Muscle layer of duodenum (tissue), 2 donors: ENCODE data around the gene NR1H4.

Experiments
- H3K27ac ChIP-seq: one replicate; pipeline ENCODE4 v1.7.0; 2013; ENCODE audit warnings: mild to moderate bottlenecking, low read length
- H3K27me3 ChIP-seq: one replicate; pipeline ENCODE4 v1.7.0; 2013; ENCODE audit warnings: low read depth, mild to moderate bottlenecking, control low read depth, low read length
- H3K36me3 ChIP-seq, 2 donors: one replicate each; pipeline ENCODE4 v1.7.0; 2013; ENCODE audit warnings: low read length in 2 of 2, control low read depth in 1 of 2, mild to moderate bottlenecking in 1 of 2; ENCODE audit not compliant: insufficient read depth in 2 of 2, control insufficient read depth in 1 of 2
- H3K4me1 ChIP-seq, 2 donors: one replicate each; pipeline ENCODE4 v1.7.0; 2013; ENCODE audit warnings: low read length in 2 of 2, mild to moderate bottlenecking in 2 of 2, control low read depth in 1 of 2, moderate library complexity in 1 of 2; ENCODE audit not compliant: insufficient read depth in 2 of 2, control insufficient read depth in 1 of 2
- H3K4me3 ChIP-seq, 2 donors: one replicate each; pipeline ENCODE4 v1.7.0; 2013; ENCODE audit warnings: low read length in 2 of 2, low read depth in 1 of 2, mild to moderate bottlenecking in 1 of 2
- H3K9me3 ChIP-seq, 2 donors: one replicate each; pipeline ENCODE4 v1.7.0; 2013; ENCODE audit warnings: low read length in 2 of 2, control low read depth in 1 of 2, mild to moderate bottlenecking in 1 of 2; ENCODE audit not compliant: control insufficient read depth in 1 of 2
- donor health status: healthy.

Gene NR1H4

GRCh38 chr12:100608776-100609175 is 135.1 kb downstream of the NR1H4 start:
- no peak overlapping the region for H3K27ac ChIP-seq

GRCh38 chr12:100610666-100611430 is 137.2 kb downstream of the NR1H4 start:
- H3K9me3 ChIP-seq: no peaks in the 10 kb centered on the region
- H3K4me3 ChIP-seq: no peak overlapping the region
- H3K27ac ChIP-seq: no peak overlapping the region
- H3K36me3 ChIP-seq: no peaks in the 10 kb centered on the region
- H3K4me1 ChIP-seq: peaks cover 0 to 4% of the 10 kb centered on the region in 2 donors
- no peaks in the 10 kb centered on the region for H3K27me3 ChIP-seq

More at GRCh38 chr12:100608776-100609175, 135.1 kb downstream of the NR1H4 start:
- no peaks in the 10 kb centered on the region for H3K9me3 ChIP-seq
- no peaks in the 10 kb centered on the region for H3K27me3 ChIP-seq
- H3K4me3 ChIP-seq: no peak overlapping the region
- H3K4me1 ChIP-seq: peaks cover 0 to 4% of the 10 kb centered on the region in 2 donors
- no peaks in the 10 kb centered on the region for H3K36me3 ChIP-seq

DNA sequence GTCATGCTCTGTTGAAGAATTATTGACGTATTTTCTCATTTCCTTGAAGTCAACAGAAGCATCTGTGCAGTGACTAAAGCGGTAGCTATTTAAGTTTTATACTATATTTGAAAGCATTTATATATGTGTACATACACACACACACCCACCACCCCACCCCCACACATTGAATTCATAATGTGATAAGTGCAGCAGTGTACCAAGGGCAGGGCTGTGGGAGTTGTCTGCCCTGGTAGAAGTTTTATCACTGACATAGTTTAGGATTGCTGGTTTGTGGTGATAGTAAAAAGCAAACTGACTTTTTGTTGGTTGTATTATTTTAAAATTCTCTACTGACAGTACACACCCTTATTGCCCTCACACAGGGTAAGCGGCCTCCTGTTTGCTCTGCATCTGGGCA is 138.9 kb downstream of the NR1H4 start:
- H3K36me3 ChIP-seq: no peaks in the 10 kb centered on the region
- no peak overlapping the region for H3K27ac ChIP-seq
- H3K27me3 ChIP-seq: no peaks in the 10 kb centered on the region
- H3K9me3 ChIP-seq: no peaks in the 10 kb centered on the region
- H3K4me3 ChIP-seq: no peak overlapping the region
- peaks cover 0 to 4% of the 10 kb centered on the region in 2 donors for H3K4me1 ChIP-seq
